Placental pericyte (primary cell): ENCODE measurements around the gene MKI67. TPM values are rescaled to one million over a fixed set of nuclear protein-coding genes. Genes with fewer than 3 reads are reported as not detected.

Experiments used
- total RNA-seq: library from RNA; depleted of rRNA; stranded (reverse); fragments of >200 nt; gene quantifications from 2 replicates; pipeline ENCODE4 v1.2.3, GENCODE V29; 2012

MKI67 gene
- total RNA-seq = 1.3 and 42.9 TPM in 2 replicates

DNA sequence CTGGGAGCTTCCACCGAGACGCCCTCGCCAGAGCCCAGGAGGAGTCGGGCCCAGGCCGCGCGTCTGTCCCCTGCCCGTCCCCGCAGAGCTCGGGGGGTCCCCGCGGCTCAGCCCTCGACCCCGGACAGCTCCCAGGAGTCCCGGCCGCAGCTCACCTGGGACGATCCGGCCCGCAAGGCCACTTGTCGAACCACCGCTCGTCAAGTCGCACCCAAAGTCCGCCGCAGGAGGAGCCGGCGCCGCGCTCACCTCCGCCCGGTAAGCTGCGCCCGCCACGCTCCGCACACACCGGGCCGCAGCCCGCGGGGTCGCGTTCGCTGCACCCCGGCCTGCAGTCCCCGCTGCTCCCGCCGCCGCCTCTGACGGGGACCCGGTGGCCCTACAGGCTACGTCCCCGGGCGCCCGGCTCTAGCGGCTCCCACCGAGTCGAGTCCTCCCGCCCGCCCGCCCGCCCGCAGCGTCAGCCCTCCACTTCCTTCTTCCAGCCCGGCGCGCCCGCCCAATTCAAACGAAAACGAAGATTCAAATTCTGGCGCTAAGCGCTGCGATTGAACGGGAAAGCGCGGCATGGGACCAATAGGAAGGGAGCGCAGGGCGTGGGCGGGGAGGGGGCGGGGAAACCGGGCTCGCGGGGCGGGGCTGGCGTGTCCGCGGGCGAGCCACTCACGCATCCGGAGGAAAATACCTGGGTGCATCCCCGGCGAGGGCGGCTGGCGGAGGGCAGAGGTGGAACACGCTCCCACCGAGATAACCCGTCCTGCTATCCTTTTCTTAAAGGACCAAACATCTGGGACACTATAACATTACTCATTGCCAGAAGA, at the start of gene MKI67:
Gene MKI67, minus strand, starts transcription at position 480 of the 821 bp plus-strand sequence. CDS start 756 bp downstream, outside the sequence.

Other genes starting within 250 kb of the MKI67 start
- not detected in 2 replicates for gene CLRN3, start 233.5 kb downstream of the MKI67 start, total RNA-seq
- gene PTPRE, start 219.3 kb downstream of the MKI67 start, total RNA-seq = 12.9 and 21.6 TPM in 2 replicates